Stimulated activated CD4-positive, alpha-beta T cell treated with anti-CD3 and anti-CD28 coated beads, Interleukin-12 subunit alpha, Interleukin-12 subunit beta, amount 100 ng/mL, for 4 hours (primary cell): ENCODE data around the gene MSANTD1.

Experiments
- DNase-seq: peaks from one replicate; pipeline ENCODE4 v3.0.0-alpha.2; 2020

MSANTD1 gene

GRCh38 chr4:3217771-3218170 lies 31.2 kb upstream of the MSANTD1 start:
- no peak for DNase-seq

- no peak for DNase-seq
Measured at GRCh38 chr4:3218824-3219760, 29.9 kb upstream of the MSANTD1 start.

GRCh38 chr4:3219761-3220475 lies 29.0 kb upstream of the MSANTD1 start:
- no peak for DNase-seq

- no peak for DNase-seq
Measured at GRCh38 chr4:3220476-3221183, 28.3 kb upstream of the MSANTD1 start.

GRCh38 chr4:3221184-3221494 lies 27.8 kb upstream of the MSANTD1 start:
- no peak for DNase-seq

GRCh38 chr4:3221996-3222395 lies 27.0 kb upstream of the MSANTD1 start:
- no peak for DNase-seq

GRCh38 chr4:3223346-3223745 lies 25.6 kb upstream of the MSANTD1 start:
- no peak for DNase-seq

GRCh38 chr4:3223956-3224748 lies 24.8 kb upstream of the MSANTD1 start:
- no peak for DNase-seq

- DNase-seq, result no peak
Measured at GRCh38 chr4:3225071-3225850, 23.7 kb upstream of the MSANTD1 start.

- DNase-seq, result no peak
Measured at GRCh38 chr4:3225936-3226335, 23.0 kb upstream of the MSANTD1 start.

GRCh38 chr4:3226467-3226866 lies 22.5 kb upstream of the MSANTD1 start:
- no peak for DNase-seq

GRCh38 chr4:3226944-3227343 lies 22.0 kb upstream of the MSANTD1 start:
- no peak for DNase-seq

- no peak for DNase-seq
Measured at GRCh38 chr4:3227878-3228675, 20.9 kb upstream of the MSANTD1 start.

GRCh38 chr4:3228881-3229280 lies 20.1 kb upstream of the MSANTD1 start:
- no peak for DNase-seq

GRCh38 chr4:3229328-3229727 lies 19.6 kb upstream of the MSANTD1 start:
- no peak for DNase-seq

GRCh38 chr4:3229964-3230363 lies 19.0 kb upstream of the MSANTD1 start:
- no peak for DNase-seq

- no peak for DNase-seq
Measured at GRCh38 chr4:3231471-3231870, 17.5 kb upstream of the MSANTD1 start.

- DNase-seq, result no peak
Measured at GRCh38 chr4:3232001-3232400, 17.0 kb upstream of the MSANTD1 start.

- no peak for DNase-seq
Measured at GRCh38 chr4:3232871-3233271, 16.1 kb upstream of the MSANTD1 start.

- DNase-seq, result no peak
Measured at GRCh38 chr4:3233391-3234071, 15.4 kb upstream of the MSANTD1 start.
